Activated T-helper 1 cell treated with anti-CD3 and anti-CD28 coated beads, Interleukin-12 subunit alpha, Interleukin-12 subunit beta, Interleukin-2, Interleukin-4 antibody, amounts not matched to agents 30 ng/mL and 10 ng/mL and 1 ng/mL, durations not matched to agents 14 hours and 24 hours and 36 hours (primary cell): ENCODE measurements around the gene NDUFA12. TPM values are rescaled to one million over a fixed set of nuclear protein-coding genes. Genes with fewer than 3 reads are reported as not detected.

ENCODE experiments used
- DNase-seq: peaks from one replicate; pipeline ENCODE4 v3.0.0; 2021; ENCODE audit warnings: low spot score
- H3K27ac Mint-ChIP-seq: one replicate; pipeline ENCODE4 v1.8.0; 2021; ENCODE audit warnings: mild to moderate bottlenecking, mixed read lengths
- H3K27me3 Mint-ChIP-seq: one replicate; pipeline ENCODE4 v1.8.0; 2022; ENCODE audit warnings: mild to moderate bottlenecking, moderate library complexity, mixed read lengths; ENCODE audit not compliant: insufficient read depth
- H3K36me3 Mint-ChIP-seq: one replicate; pipeline ENCODE4 v1.8.0; 2021; ENCODE audit warnings: low read depth, mixed read lengths
- H3K4me1 Mint-ChIP-seq: one replicate; pipeline ENCODE4 v1.8.0; 2021; ENCODE audit warnings: low read depth, mixed read lengths
- H3K4me3 Mint-ChIP-seq: one replicate; pipeline ENCODE4 v1.8.0; 2021; ENCODE audit warnings: mild to moderate bottlenecking, moderate library complexity, mixed read lengths
- H3K9me3 Mint-ChIP-seq: one replicate; pipeline ENCODE4 v1.8.0; 2021; ENCODE audit warnings: mixed read lengths
- intact Hi-C: fragments of 100-400 bp; cut with micrococcal nuclease; formaldehyde crosslinking; loops from one replicate; pipeline ENCODE4 v1.15.1; 2024
- total RNA-seq: library from RNA; stranded (reverse); gene quantifications from 2 replicates; pipeline ENCODE4 v1.2.3, GENCODE V29; 2022

Gene NDUFA12
- total RNA-seq, result 113 TPM in 2 replicates

- H3K4me1 Mint-ChIP-seq, result peaks cover 30% of the 10 kb centered on the region
- peak within 1 kb of the TSS; percentile 93 for H3K27ac Mint-ChIP-seq
- peak within 1 kb of the TSS; percentile 95 for H3K4me3 Mint-ChIP-seq
- intact Hi-C loops, result loop anchor here (1.0 to 5.0 kb wide), 10 partner anchors 60 to 1431 kb away; partner anchors contain the start of genes AMDHD1, CCDC38, FGD6 and LTA4H
- H3K9me3 Mint-ChIP-seq, result peaks cover 17% of the 10 kb centered on the region
- H3K36me3 Mint-ChIP-seq, result peaks cover 24% of the 10 kb centered on the region
- peak; percentile 94 for DNase-seq
- no peaks in the 10 kb centered on the region for H3K27me3 Mint-ChIP-seq
These were observed at the start of gene NDUFA12 for GRCh38 chr12:95003213-95003920. Gene NDUFA12 (minus strand): TSS chr12:95003697. CDS start chr12:95003680, 17 bp downstream.

- H3K4me3 Mint-ChIP-seq, result no peak overlapping the region
- no peaks in the 10 kb centered on the region for H3K27me3 Mint-ChIP-seq
- H3K9me3 Mint-ChIP-seq, result no peaks in the 10 kb centered on the region
- H3K27ac Mint-ChIP-seq, result no peak overlapping the region
- intact Hi-C loops, result no loop called here
- peaks cover 20% of the 10 kb centered on the region for H3K36me3 Mint-ChIP-seq
- H3K4me1 Mint-ChIP-seq, result no peaks in the 10 kb centered on the region
- no peak for DNase-seq
These were observed 47.7 kb upstream of the NDUFA12 start for GRCh38 chr12:95051241-95051640.

- DNase-seq, result no peak
- Mint-ChIP-seq H3K9me3 (no peaks in the 10 kb centered on the region), H3K36me3 (peaks cover 28% of the 10 kb centered on the region), H3K27ac (no peak overlapping the region), H3K4me3 (no peak overlapping the region), H3K27me3 (no peaks in the 10 kb centered on the region), H3K4me1 (peaks cover 15% of the 10 kb centered on the region)
- intact Hi-C loops, result no loop called here
These were observed 34.4 kb upstream of the NDUFA12 start for GRCh38 chr12:95037906-95038305.

- H3K27ac Mint-ChIP-seq, result no peak overlapping the region
- H3K9me3 Mint-ChIP-seq, result no peaks in the 10 kb centered on the region
- intact Hi-C loops, result no loop called here
- no peaks in the 10 kb centered on the region for H3K27me3 Mint-ChIP-seq
- peaks cover 17% of the 10 kb centered on the region for H3K36me3 Mint-ChIP-seq
- DNase-seq, result no peak
- no peak overlapping the region for H3K4me3 Mint-ChIP-seq
- H3K4me1 Mint-ChIP-seq, result peaks cover 15% of the 10 kb centered on the region
These were observed 31.3 kb upstream of the NDUFA12 start for GRCh38 chr12:95034750-95035149.

- no peak overlapping the region for H3K4me3 Mint-ChIP-seq
- H3K27me3 Mint-ChIP-seq, result no peaks in the 10 kb centered on the region
- no peaks in the 10 kb centered on the region for H3K4me1 Mint-ChIP-seq
- no peaks in the 10 kb centered on the region for H3K9me3 Mint-ChIP-seq
- no peak for DNase-seq
- H3K36me3 Mint-ChIP-seq, result peaks cover 10% of the 10 kb centered on the region
- no peak overlapping the region for H3K27ac Mint-ChIP-seq
- intact Hi-C loops, result no loop called here
These were observed 19.0 kb upstream of the NDUFA12 start for GRCh38 chr12:95022477-95022876.

GRCh38 chr12:95017482-95017881, 14.0 kb upstream of the NDUFA12 start:
- no peak overlapping the region for H3K4me3 Mint-ChIP-seq
- intact Hi-C loops, result no loop called here

GRCh38 chr12:95016120-95016519, 12.6 kb upstream of the NDUFA12 start:
- Mint-ChIP-seq H3K27ac (no peak overlapping the region), H3K4me1 (no peaks in the 10 kb centered on the region), H3K36me3 (peaks cover 8% of the 10 kb centered on the region), H3K4me3 (no peak overlapping the region), H3K27me3 (peaks cover 2% of the 10 kb centered on the region), H3K9me3 (peaks cover 11% of the 10 kb centered on the region)
- intact Hi-C loops, result no loop called here
- no peak for DNase-seq

More at GRCh38 chr12:95017482-95017881, 14.0 kb upstream of the NDUFA12 start:
- Mint-ChIP-seq H3K36me3 (peaks cover 12% of the 10 kb centered on the region), H3K27me3 (peaks cover 2% of the 10 kb centered on the region), H3K9me3 (peaks cover 11% of the 10 kb centered on the region), H3K4me1 (no peaks in the 10 kb centered on the region), H3K27ac (no peak overlapping the region)
- DNase-seq, result no peak

GRCh38 chr12:95014554-95014953, 11.1 kb upstream of the NDUFA12 start:
- Mint-ChIP-seq H3K36me3 (peaks cover 6% of the 10 kb centered on the region), H3K9me3 (peaks cover 11% of the 10 kb centered on the region), H3K27me3 (peaks cover 2% of the 10 kb centered on the region), H3K4me3 (no peak overlapping the region), H3K27ac (no peak overlapping the region), H3K4me1 (no peaks in the 10 kb centered on the region)
- DNase-seq, result no peak
- intact Hi-C loops, result no loop called here

GRCh38 chr12:95006206-95006605, 2.7 kb upstream of the NDUFA12 start:
- Mint-ChIP-seq H3K27me3 (no peaks in the 10 kb centered on the region), H3K27ac (no peak overlapping the region), H3K36me3 (peaks cover 8% of the 10 kb centered on the region), H3K4me3 (no peak overlapping the region), H3K9me3 (peaks cover 21% of the 10 kb centered on the region), H3K4me1 (peaks cover 10% of the 10 kb centered on the region)
- intact Hi-C loops, result no loop called here
- DNase-seq, result no peak

GRCh38 chr12:95004610-95005009, 1.1 kb upstream of the NDUFA12 start:
- Mint-ChIP-seq H3K4me3 (no peak overlapping the region), H3K9me3 (peaks cover 21% of the 10 kb centered on the region), H3K36me3 (peaks cover 12% of the 10 kb centered on the region), H3K4me1 (peaks cover 18% of the 10 kb centered on the region), H3K27ac (peak overlapping the region; percentile 59), H3K27me3 (no peaks in the 10 kb centered on the region)
- intact Hi-C loops, result loop anchor here (5.0 kb wide), 3 partner anchors 938 to 1432 kb away; partner anchors contain the start of genes AMDHD1, CCDC38, LTA4H and SOCS2
- DNase-seq, result no peak

- Mint-ChIP-seq H3K36me3 (peaks cover 20% of the 10 kb centered on the region), H3K27me3 (no peaks in the 10 kb centered on the region), H3K4me1 (peaks cover 25% of the 10 kb centered on the region), H3K27ac (peak overlapping the region; percentile 93), H3K9me3 (peaks cover 17% of the 10 kb centered on the region), H3K4me3 (peak overlapping the region; percentile 95)
- intact Hi-C loops, result loop anchor here (1.0 to 5.0 kb wide), 10 partner anchors 61 to 1432 kb away; partner anchors contain the start of genes AMDHD1, CCDC38, FGD6 and LTA4H
- no peak for DNase-seq
These were observed 400 bp upstream of the NDUFA12 start for GRCh38 chr12:95003921-95004272.

- Mint-ChIP-seq H3K36me3 (peaks cover 24% of the 10 kb centered on the region), H3K9me3 (peaks cover 17% of the 10 kb centered on the region), H3K27me3 (no peaks in the 10 kb centered on the region), H3K4me3 (peak overlapping the region; percentile 95), H3K4me1 (peaks cover 33% of the 10 kb centered on the region), H3K27ac (peak overlapping the region; percentile 93)
- DNase-seq, result no peak
- intact Hi-C loops, result loop anchor here (1.0 to 5.0 kb wide), 10 partner anchors 59 to 1430 kb away; partner anchors contain the start of genes AMDHD1, CCDC38, FGD6 and LTA4H
These were observed 743 bp downstream of the NDUFA12 start for GRCh38 chr12:95002754-95003153.

- DNase-seq, result no peak
- intact Hi-C loops, result no loop called here
- Mint-ChIP-seq H3K27ac (no peak overlapping the region), H3K4me1 (peaks cover 34% of the 10 kb centered on the region), H3K4me3 (no peak overlapping the region), H3K36me3 (peaks cover 20% of the 10 kb centered on the region), H3K27me3 (no peaks in the 10 kb centered on the region), H3K9me3 (no peaks in the 10 kb centered on the region)
These were observed 5.2 kb downstream of the NDUFA12 start for GRCh38 chr12:94998326-94998725.
